Activated T-helper 2 cell treated with anti-CD3 and anti-CD28 coated beads, Interferon-gamma antibody, Interleukin-2, Interleukin-4, amounts not matched to agents 10 μg/mL and 5 μg/mL and 100 μg/mL, durations not matched to agents 14 hours and 24 hours and 36 hours (primary cell): Measurements from ENCODE around the gene TMEM163. TPM values are rescaled to one million over a fixed set of nuclear protein-coding genes. Genes with fewer than 3 reads are reported as not detected.

Source experiments
- DNase-seq: peaks from one replicate; pipeline ENCODE4 v3.0.0; 2021; ENCODE audit warnings: low spot score
- H3K27ac Mint-ChIP-seq: one replicate; pipeline ENCODE4 v1.8.0; 2021; ENCODE audit warnings: mixed read lengths
- H3K27me3 Mint-ChIP-seq: one replicate; pipeline ENCODE4 v1.8.0; 2021; ENCODE audit warnings: low read depth, mixed read lengths
- H3K36me3 Mint-ChIP-seq: one replicate; pipeline ENCODE4 v1.8.0; 2021; ENCODE audit warnings: low read depth, mixed read lengths
- H3K4me1 Mint-ChIP-seq: one replicate; pipeline ENCODE4 v1.8.0; 2021; ENCODE audit warnings: low read depth, mixed read lengths
- H3K4me3 Mint-ChIP-seq: one replicate; pipeline ENCODE4 v1.8.0; 2021; ENCODE audit warnings: low read depth, mild to moderate bottlenecking, moderate library complexity, mixed read lengths
- H3K9me3 Mint-ChIP-seq: one replicate; pipeline ENCODE4 v1.8.0; 2021; ENCODE audit warnings: mixed read lengths
- intact Hi-C: fragments of 100-400 bp; cut with micrococcal nuclease; formaldehyde crosslinking; loops from one replicate; pipeline ENCODE4 v1.15.1; 2023
- total RNA-seq: library from RNA; stranded (reverse); gene quantifications from 2 replicates; pipeline ENCODE4 v1.2.3, GENCODE V29; 2022

Gene TMEM163
- total RNA-seq, 1 donor from 2014 or later, result 0.27 TPM

DNA sequence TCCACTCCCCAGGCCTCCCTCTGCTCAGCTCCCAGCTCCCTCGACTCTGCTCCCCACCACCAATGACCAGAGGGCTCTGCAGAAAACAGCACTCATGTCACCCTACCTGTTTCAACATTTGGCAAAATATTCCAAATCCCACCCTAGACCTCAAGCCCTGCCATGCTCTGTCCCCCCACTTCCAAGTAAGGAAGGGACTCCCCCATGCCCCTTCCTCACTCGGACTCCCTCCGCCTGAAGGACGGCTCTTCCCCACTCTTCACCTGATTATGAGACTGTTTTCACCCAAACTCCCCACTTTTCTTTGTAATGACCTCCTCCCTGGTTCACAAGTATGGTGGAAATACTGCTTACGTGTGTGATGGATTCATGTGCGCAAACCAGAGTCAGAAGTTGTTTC lies 256.5 kb downstream of the TMEM163 start:
- intact Hi-C loops, result loop anchor here (10.0 kb wide), 1 partner anchor 323 kb away; no protein-coding TSS in a partner anchor
- no peak overlapping the region for H3K27ac Mint-ChIP-seq
- H3K9me3 Mint-ChIP-seq, result no peaks in the 10 kb centered on the region
- no peak overlapping the region for H3K4me3 Mint-ChIP-seq
- no peaks in the 10 kb centered on the region for H3K27me3 Mint-ChIP-seq
- DNase-seq, result no peak
- H3K36me3 Mint-ChIP-seq, result no peaks in the 10 kb centered on the region
- H3K4me1 Mint-ChIP-seq, result no peaks in the 10 kb centered on the region

DNA sequence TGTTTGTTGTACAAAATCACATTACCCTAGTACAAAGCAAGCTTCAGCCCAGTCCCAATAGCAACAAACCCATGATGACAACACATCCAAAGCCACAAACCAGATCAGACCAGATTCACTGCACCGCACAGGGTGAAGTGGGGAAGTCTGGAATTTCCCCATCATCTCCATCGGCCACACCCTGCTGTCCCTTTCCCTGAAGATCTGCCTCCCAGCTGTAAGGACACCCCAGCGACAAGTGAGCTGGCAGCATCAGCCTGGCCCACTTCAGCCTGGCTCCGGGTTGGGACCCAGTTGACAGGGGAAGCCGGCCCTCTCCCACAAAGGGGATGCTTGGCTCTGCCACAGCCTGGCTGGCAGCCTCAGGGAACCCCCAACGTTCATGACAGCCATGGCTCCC lies 257.3 kb downstream of the TMEM163 start:
- no peaks in the 10 kb centered on the region for H3K9me3 Mint-ChIP-seq
- DNase-seq, result no peak
- H3K27me3 Mint-ChIP-seq, result no peaks in the 10 kb centered on the region
- H3K27ac Mint-ChIP-seq, result no peak overlapping the region
- no peaks in the 10 kb centered on the region for H3K36me3 Mint-ChIP-seq
- no peaks in the 10 kb centered on the region for H3K4me1 Mint-ChIP-seq
- intact Hi-C loops, result loop anchor here (10.0 kb wide), 1 partner anchor 323 kb away; no protein-coding TSS in a partner anchor
- no peak overlapping the region for H3K4me3 Mint-ChIP-seq

DNA sequence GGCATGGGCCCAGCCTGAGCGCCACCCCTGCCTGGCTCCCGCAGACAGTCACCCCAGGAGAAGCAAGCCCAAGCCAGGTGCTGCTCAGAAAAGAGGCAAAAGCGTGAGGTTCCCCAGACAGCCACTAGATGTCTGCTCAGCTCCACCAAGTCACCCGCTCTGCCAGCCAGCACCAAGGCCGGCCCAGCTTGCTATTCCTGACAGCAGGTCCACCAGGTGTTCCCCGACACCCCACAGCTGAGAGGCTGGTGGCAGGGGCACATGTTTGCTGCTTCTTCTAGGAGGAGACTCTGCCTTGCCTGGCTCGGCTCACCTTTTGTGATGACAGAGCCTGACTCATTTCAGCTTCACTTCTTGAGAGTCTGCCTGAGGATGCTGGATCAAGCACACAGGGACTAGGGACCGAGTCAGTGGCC lies 258.2 kb downstream of the TMEM163 start:
- no peak for DNase-seq
- H3K9me3 Mint-ChIP-seq, result no peaks in the 10 kb centered on the region
- H3K4me3 Mint-ChIP-seq, result no peak overlapping the region
- H3K4me1 Mint-ChIP-seq, result no peaks in the 10 kb centered on the region
- no peak overlapping the region for H3K27ac Mint-ChIP-seq
- H3K27me3 Mint-ChIP-seq, result no peaks in the 10 kb centered on the region
- intact Hi-C loops, result loop anchor here (10.0 kb wide), 1 partner anchor 324 kb away; no protein-coding TSS in a partner anchor
- H3K36me3 Mint-ChIP-seq, result no peaks in the 10 kb centered on the region

DNA sequence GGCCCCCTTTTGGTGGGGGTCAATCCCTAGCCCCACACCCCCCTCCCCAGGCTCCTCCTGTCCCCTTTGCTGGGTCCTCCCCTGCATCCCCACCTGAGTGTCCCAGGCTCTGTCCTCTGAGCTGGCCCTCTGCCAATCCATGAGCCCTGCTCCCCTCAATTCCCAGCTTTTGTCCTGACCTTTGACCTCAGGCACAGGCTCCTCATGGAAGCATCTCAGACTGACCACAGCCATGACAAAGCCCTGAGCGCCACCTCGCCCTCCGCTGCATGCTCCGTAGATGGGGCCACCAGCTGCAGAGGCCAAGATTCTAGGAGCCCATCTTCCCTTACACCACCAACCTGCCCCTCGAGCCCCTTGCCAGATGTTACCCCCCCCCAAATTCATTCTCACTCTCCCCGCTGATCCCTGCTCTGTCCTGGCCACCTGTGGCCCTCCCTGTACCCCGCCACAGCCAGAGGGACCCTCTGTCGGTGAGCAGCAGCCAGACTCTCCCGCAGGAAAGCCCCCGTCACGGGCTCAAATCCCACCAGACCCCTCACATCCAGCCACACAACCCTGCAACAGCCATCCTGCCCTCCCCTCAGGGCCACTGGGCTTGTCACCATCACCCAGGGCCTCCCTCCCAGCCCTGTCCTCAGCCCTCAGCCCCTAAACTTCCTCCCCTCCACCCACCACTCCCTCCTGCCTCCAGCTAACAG lies 258.9 kb downstream of the TMEM163 start:
- H3K9me3 Mint-ChIP-seq, result no peaks in the 10 kb centered on the region
- H3K4me3 Mint-ChIP-seq, result no peak overlapping the region
- H3K4me1 Mint-ChIP-seq, result no peaks in the 10 kb centered on the region
- DNase-seq, result no peak
- H3K36me3 Mint-ChIP-seq, result no peaks in the 10 kb centered on the region
- intact Hi-C loops, result loop anchor here (10.0 kb wide), 1 partner anchor 325 kb away; no protein-coding TSS in a partner anchor
- H3K27me3 Mint-ChIP-seq, result no peaks in the 10 kb centered on the region
- no peak overlapping the region for H3K27ac Mint-ChIP-seq

DNA sequence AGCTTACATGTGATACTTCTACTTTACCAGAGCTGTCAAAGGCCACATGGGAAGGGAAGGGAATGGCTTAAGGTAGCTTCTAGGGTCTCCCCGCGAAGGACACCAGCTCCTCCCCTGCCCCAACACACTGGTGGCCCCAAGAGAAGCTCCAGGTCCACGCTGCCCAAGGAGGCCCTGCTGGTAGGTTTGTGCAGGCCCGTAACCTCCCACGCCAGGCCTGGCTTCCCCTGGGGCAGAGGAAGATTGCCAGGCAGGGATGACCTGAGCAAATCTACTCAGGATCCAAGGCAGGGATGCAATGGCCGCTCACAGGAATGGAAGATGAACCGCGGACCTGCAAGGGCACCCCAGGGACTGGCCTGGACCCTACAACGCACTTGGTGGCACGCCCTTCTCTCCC lies 259.9 kb downstream of the TMEM163 start:
- intact Hi-C loops, result no loop called here
- DNase-seq, result no peak
- H3K9me3 Mint-ChIP-seq, result no peaks in the 10 kb centered on the region
- no peaks in the 10 kb centered on the region for H3K27me3 Mint-ChIP-seq
- H3K4me1 Mint-ChIP-seq, result no peaks in the 10 kb centered on the region
- no peaks in the 10 kb centered on the region for H3K36me3 Mint-ChIP-seq
- no peak overlapping the region for H3K27ac Mint-ChIP-seq
- no peak overlapping the region for H3K4me3 Mint-ChIP-seq

DNA sequence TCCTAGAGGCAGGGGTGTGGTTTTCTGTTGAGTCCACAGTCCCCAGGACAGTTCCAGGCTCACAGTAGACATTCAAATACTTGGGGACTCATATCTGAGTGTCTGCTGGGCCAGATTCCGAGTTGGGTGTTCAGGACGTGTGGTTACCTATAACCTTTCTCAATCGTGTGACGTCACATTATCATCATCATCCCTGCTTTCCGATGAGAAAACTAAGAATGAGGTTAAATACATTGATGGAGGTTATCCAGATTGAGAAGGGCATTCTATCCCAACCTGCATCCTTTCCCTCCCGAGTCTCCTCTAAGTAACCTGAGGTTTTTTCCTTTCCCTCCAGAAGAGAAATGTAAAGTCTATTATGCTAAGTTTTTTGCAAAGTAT lies 260.3 kb downstream of the TMEM163 start:
- no peak for DNase-seq
- intact Hi-C loops, result no loop called here
- H3K4me3 Mint-ChIP-seq, result no peak overlapping the region
- no peaks in the 10 kb centered on the region for H3K9me3 Mint-ChIP-seq
- no peak overlapping the region for H3K27ac Mint-ChIP-seq
- H3K4me1 Mint-ChIP-seq, result no peaks in the 10 kb centered on the region
- H3K27me3 Mint-ChIP-seq, result no peaks in the 10 kb centered on the region
- H3K36me3 Mint-ChIP-seq, result no peaks in the 10 kb centered on the region

DNA sequence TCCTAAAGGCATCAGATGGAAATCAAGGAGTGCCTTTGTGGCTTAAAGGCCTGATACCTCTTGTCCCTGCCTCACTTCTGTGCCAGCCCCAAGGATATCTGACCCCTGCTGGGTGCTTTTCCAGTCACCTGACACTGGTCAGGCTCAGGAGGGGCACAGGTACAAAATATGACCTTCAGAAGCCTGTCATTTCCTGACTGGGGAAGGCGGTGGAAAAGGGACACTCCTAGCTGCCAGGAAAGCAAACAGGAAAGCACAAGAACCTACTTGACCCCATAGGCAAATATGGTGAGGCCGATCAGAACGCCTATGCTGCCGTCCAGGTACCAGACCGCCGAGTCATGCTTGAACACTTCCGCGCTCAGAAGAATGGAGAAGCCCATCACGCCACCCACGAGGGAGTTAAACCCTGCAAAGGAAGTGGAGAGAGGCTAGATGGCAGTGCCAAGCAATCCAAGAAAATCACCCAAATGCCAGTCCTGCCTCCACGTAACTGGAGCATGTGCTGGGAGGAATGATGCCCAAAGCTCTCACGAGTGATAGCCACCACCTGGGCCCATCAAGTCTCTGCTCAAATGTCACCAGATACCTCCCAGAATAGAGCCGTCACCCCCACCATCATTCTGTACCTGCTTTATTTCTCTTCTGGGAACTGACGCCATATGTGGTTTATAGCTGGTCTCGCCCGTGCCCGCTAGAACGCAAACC lies 260.9 kb downstream of the TMEM163 start:
- H3K27me3 Mint-ChIP-seq, result no peaks in the 10 kb centered on the region
- H3K27ac Mint-ChIP-seq, result no peak overlapping the region
- H3K9me3 Mint-ChIP-seq, result no peaks in the 10 kb centered on the region
- H3K4me1 Mint-ChIP-seq, result no peaks in the 10 kb centered on the region
- H3K4me3 Mint-ChIP-seq, result no peak overlapping the region
- DNase-seq, result no peak
- H3K36me3 Mint-ChIP-seq, result no peaks in the 10 kb centered on the region
- intact Hi-C loops, result no loop called here

DNA sequence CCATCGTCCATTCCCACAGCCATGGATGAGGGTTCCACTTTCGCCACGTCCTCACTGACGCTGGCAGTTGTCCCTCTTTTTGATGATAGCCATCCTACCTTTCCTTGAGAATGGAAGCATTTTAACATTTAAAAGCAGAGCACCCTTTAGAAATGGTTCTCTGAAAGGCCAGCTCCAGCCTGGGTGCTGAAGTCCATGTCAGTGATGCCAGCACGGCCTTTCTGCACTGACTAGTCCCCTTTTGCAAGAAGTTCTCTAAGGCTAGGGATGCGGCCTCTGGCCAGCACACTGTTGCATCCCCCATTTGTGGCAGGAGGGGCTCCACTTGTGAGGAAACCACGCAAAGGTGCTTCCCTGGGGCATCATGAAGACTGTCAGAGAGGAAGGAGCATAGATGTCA lies 261.4 kb downstream of the TMEM163 start:
- no peaks in the 10 kb centered on the region for H3K9me3 Mint-ChIP-seq
- intact Hi-C loops, result no loop called here

DNA sequence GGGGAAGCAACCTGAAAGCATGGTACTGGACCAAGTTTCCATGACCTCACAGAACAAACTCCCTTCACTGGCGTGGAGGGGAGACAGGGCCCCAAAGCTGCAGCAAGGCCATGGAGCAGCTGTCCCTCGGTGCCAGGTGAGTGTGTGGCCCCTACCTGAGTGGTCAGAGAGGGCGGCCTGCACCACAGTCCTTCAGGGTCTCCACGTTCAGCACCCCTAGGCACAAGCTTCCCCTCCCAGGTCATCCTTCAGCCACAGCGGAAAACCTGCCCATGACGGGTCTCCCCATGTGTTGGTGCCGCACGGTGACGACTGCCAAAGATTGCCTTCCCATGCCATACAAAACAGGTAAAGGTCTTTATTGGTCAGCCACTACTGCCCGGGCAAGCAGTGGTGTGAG lies 263.4 kb downstream of the TMEM163 start:
- Mint-ChIP-seq H3K4me1 (no peaks in the 10 kb centered on the region), H3K4me3 (no peak overlapping the region), H3K27me3 (no peaks in the 10 kb centered on the region), H3K27ac (no peak overlapping the region), H3K36me3 (no peaks in the 10 kb centered on the region), H3K9me3 (no peaks in the 10 kb centered on the region)
- intact Hi-C loops, result no loop called here
- DNase-seq, result no peak

More for the DNA sequence above, 261.4 kb downstream of the TMEM163 start:
- no peaks in the 10 kb centered on the region for H3K4me1 Mint-ChIP-seq
- H3K4me3 Mint-ChIP-seq, result no peak overlapping the region
- no peak overlapping the region for H3K27ac Mint-ChIP-seq
- DNase-seq, result no peak
- H3K27me3 Mint-ChIP-seq, result no peaks in the 10 kb centered on the region
- H3K36me3 Mint-ChIP-seq, result no peaks in the 10 kb centered on the region

DNA sequence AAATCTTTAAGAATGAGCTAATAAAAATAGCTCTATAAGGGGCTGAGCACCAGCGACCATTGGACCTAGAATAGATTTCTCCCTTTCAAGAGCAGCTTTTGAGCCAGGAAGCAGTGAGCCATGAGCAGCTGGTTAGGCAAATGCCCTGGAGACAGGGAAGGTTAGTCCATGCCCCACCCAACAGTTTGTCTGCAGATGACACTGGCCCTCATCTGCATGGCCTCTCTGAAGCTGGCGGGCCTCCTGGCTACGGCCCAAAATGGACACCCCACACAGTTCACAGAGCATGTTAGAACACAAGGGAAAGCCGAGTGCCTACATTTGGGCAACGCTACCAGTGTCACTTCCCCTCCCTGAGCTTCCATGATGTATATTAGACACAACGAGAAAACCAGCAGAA lies 263.9 kb downstream of the TMEM163 start:
- intact Hi-C loops, result no loop called here
- Mint-ChIP-seq H3K27me3 (no peaks in the 10 kb centered on the region), H3K9me3 (no peaks in the 10 kb centered on the region), H3K27ac (no peak overlapping the region), H3K4me1 (no peaks in the 10 kb centered on the region), H3K36me3 (no peaks in the 10 kb centered on the region), H3K4me3 (no peak overlapping the region)
- no peak for DNase-seq

DNA sequence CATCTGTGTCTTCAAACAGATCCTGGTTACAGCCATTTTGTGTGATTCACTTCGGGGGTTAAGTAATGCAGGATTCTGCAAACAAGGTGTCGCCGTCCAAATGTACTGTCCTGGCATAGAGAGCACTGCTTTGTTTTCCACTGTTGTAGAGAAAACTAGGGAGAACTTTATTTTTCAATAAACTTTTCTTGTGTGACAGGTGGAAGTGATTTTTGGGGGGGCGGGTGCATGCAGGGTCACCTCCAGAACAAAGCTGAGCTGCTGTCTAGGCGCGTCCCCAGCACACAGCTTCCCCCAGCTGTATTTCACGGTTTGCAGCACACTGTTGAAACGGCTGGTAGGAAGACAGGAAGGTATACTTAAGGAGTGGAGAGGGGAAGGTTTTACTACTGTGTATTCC lies 264.4 kb downstream of the TMEM163 start:
- Mint-ChIP-seq H3K36me3 (no peaks in the 10 kb centered on the region), H3K27me3 (no peaks in the 10 kb centered on the region), H3K4me1 (no peaks in the 10 kb centered on the region), H3K4me3 (no peak overlapping the region), H3K9me3 (no peaks in the 10 kb centered on the region), H3K27ac (no peak overlapping the region)
- intact Hi-C loops, result no loop called here
- DNase-seq, result no peak

DNA sequence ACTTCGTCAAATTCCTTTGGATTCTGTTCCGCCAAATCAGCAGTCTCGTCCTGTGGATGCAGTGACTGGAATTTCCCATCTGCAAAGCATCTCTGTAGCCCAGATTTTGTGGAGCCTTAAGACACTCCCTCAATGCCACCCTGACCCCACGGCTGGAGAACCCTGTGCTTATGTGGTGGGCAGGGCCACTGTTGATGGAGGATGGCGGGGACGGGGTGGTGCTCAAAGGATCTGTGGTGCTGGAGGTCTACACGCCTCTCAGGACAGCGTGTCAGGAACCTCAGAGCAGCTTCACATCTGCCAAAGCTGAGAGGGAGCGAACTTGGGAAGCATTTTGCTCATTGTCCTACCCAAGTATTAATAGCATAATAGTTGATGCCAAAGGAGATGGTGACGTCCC lies 264.8 kb downstream of the TMEM163 start:
- no peaks in the 10 kb centered on the region for H3K36me3 Mint-ChIP-seq

DNA sequence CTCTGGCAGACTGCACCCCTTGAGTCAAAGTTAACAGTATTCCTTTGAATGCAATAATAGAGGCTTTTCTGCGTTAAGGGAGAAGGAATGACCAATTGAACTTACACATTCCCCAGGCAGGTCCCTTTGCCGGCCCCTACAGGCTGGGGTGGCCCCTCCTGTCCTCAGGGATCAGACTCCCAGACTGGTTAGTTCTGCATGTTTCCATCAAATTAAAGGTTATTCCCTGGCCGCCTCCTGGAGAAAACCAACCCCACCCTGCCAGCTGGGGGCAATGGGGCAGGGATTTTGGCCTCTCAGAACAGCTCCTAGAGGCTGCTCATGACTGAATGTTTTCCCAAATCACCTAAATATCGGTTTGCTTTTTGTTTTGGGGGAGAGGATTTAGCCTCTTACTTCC lies 265.3 kb downstream of the TMEM163 start:
- no peak for DNase-seq
- Mint-ChIP-seq H3K9me3 (no peaks in the 10 kb centered on the region), H3K4me3 (no peak overlapping the region), H3K36me3 (no peaks in the 10 kb centered on the region), H3K4me1 (no peaks in the 10 kb centered on the region), H3K27me3 (no peaks in the 10 kb centered on the region), H3K27ac (no peak overlapping the region)
- intact Hi-C loops, result no loop called here

More for the DNA sequence above, 264.8 kb downstream of the TMEM163 start:
- no peaks in the 10 kb centered on the region for H3K4me1 Mint-ChIP-seq
- no peak for DNase-seq
- no peak overlapping the region for H3K27ac Mint-ChIP-seq
- no peak overlapping the region for H3K4me3 Mint-ChIP-seq
- intact Hi-C loops, result no loop called here
- H3K9me3 Mint-ChIP-seq, result no peaks in the 10 kb centered on the region
- H3K27me3 Mint-ChIP-seq, result no peaks in the 10 kb centered on the region
